Middle frontal gyrus (tissue), 1 donor: ENCODE measurements around the gene SDR39U1.

ENCODE experiments used
- DNase-seq: peaks from one replicate; pipeline ENCODE4 v3.0.0-alpha.2; 2015; ENCODE audit warnings: low spot score; ENCODE audit errors: extremely low spot score

Gene SDR39U1

DNA sequence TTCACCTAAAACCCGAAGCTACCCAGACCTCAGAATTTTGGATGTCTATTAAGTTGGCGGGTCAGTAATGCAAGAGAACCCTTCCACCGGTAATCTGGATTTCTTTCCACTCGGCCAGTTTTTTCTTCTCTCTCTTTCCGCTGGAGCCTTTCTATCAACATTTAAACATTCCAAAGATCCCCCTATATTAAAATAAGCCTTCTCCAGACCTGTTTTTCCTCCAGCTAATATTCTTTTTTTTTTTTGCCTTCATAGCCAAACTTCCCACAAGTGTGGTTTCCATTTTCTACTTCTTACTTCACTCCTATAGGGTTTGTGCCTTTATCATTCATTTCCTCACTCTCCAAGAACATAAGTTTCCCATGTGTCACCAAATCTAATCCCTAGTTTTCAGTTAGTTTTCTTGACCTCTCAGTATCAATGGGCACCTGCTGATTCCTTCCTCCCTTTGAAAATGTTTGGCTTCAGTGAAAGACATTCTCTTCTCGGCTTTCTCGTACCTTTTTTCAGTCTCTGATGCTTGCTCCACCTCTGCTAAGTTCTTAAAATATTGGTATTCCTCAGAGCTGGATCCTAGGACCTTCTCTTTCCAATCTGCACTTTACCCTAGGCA, 583 bp upstream of the SDR39U1 start:
- no peak for DNase-seq

DNA sequence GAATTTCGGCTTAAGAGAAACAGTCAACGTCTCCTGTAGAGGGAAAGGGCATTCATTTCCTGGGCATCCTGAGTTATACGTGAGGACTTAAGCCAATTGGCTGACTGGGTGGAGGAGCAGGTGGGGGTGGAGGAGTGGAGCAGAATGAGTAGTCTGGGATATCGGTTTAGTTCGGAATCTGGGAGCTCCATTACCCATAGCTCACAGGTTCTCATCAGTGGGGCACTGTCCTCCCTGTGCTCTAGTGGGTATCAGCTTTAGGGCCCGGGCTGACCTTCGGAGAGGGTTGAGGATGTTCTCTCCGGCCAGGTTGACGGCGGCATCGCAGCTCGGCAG, 704 bp downstream of the SDR39U1 start:
- no peak for DNase-seq

DNA sequence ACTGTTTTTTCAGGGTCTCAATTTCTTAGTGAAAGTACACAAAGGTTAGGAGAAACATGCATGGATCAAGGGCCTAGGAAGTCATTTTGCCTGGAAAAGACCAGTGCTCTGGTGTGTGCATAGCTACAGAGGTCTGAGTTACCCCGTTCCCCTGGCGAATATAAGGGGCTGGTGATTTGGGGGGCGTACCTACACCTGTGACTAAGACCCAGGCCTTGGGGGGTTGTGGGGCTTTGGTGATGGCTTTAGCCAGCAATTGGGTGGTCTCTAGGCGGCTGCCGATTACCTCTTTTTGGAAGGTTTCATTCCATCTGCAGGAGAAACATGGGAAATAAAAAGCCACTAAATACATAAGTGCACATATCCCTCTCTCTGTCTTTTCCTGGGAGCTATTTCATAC, 1.1 kb downstream of the SDR39U1 start:
- no peak for DNase-seq

DNA sequence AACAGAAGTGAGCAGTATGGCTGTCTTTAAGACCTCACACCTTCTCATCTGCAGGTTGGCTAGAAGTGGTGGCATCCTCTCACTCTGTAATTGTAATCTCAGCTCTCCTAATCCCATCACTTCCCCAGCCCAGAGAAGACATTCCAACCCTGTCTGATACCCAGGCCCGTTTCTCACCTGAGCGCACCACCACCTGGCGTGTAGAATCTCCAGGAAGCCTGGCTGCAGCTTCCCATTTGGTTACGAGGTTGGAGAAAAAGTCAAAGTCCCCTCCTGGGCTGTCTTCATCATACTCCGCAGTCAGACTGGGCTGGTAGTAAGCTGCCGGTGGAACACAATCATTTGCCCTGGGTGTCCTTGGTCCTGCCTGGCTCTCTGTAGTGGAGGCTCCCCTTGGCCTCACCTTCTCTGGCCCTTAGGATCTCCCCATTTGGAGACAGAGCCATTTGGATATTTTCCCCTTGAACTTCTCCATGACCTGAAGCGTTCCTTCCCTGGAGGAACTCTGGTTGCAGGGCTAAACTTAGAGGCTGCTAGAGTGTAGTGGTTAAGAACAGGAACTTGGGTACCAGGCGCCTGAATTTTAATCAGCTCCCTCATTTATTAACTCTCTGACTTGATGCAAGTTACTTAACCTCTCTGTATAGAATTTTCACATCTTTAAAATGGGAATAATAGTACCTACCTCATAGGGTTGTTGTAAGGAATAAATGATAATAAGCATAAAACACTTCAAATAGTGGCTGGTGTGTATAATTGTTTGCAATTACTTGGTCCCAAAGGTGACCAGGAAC, 1.8 kb downstream of the SDR39U1 start:
- no peak for DNase-seq

DNA sequence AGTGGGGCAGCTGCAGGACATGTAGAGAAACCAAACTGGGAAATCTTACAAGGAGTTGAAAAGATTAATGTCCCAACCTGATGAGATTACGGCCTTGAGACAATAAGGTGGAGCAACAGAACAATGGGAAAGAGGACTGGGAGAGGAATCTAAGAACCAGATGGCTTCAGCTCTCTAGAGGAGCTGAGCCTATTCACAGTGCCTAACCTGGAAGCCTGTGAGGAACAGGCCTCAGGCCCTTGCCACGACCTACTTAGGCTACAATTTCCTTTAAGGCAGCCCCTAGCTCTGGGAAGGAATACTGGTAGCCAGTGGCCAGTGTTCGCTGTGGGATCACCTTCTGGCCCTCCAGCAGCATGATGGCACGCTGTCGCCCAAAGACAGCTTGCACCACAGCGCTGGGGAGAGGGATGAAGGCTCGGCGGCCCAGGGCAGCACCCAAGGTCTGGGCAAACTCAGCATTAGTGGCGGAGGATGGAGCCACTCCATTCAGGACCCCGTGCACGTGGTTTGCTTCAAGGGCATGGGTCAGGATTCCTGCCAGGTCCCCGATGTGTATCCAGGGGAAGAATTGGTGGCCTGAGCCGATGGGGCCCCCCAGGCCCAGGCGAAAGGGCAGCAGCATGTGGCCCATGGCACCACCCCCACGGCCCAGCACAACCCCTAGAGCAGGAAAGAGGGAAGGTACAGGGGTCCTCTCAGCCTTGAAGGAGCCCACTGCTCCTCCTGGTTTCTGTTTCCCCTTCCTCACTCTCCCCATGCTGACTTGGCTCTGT, 2.6 kb downstream of the SDR39U1 start:
- no peak for DNase-seq

DNA sequence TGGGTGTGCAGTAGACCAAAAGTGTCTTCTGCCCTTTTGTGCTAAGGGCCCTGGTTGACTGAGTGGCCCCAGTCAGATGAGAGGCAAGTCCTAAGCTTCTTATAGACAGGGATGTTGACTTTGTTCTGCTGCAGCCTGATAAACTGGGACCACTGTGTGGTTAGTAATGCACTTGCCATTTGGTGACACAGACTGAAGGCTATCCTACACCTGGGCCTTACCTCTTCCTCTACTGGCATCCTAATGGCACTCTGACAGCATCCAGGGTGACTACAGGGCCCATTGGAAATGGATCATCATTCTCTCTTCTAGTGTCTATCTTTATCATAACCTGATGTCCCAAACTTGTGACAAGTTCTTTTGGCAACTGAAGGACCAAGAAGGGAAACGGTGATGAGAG, 3.3 kb downstream of the SDR39U1 start:
- no peak for DNase-seq

DNA sequence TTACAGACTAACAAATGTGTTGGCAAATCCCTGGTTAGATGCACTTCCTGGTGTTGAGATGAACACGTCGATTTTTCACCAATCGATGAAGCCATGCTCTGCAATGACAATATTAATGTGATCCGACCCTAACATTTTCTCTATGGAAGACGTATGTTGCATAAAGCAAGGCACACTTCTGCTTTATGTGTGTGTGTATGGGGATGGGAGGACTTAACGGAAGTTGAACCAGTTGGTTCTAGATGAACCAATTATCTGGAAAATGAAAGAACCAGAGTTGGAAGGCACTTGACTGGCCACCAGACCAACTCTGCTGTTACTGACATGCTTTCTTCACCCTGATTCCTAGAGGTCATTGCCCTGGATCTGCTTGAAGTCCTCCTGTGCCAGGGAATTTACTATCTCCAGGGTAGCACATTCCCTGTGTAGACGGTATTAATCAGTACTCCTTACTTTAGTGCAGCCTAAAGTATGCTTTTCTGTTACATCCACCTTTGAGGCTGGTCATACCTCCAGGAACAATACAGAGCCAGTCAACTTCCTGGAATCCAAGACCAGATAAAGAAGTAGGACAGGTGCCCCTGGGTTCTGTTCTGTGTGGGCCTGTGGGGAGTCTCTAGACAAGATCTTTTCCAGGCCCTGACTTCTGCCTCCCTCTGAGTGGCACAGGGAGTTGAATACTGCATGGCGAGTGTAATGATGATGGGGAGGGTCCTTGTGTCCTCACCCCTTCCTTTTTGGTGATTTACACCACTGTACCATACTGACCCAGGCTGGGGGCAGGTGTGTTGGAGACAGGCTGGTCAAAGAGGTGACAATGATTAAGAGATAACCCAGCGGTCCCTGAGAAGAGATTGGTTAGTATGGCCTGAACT, 4.1 kb downstream of the SDR39U1 start:
- no peak for DNase-seq

DNA sequence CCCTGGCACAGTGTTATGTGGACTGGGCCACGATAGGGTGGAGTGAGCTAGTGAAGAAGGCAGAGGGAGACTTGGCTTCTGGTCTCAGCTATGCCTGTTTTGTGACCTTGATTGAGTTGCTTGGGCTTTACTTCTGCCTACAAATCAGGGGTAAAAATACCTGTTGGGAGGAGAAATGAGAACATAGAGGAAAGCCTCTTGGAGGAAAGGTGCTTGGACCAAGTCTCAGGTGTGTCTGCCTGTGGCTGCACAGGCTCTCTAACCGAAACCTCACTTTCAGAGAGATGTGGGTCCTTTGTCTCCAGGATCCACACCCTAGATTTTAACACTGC, 4.9 kb downstream of the SDR39U1 start:
- no peak for DNase-seq

DNA sequence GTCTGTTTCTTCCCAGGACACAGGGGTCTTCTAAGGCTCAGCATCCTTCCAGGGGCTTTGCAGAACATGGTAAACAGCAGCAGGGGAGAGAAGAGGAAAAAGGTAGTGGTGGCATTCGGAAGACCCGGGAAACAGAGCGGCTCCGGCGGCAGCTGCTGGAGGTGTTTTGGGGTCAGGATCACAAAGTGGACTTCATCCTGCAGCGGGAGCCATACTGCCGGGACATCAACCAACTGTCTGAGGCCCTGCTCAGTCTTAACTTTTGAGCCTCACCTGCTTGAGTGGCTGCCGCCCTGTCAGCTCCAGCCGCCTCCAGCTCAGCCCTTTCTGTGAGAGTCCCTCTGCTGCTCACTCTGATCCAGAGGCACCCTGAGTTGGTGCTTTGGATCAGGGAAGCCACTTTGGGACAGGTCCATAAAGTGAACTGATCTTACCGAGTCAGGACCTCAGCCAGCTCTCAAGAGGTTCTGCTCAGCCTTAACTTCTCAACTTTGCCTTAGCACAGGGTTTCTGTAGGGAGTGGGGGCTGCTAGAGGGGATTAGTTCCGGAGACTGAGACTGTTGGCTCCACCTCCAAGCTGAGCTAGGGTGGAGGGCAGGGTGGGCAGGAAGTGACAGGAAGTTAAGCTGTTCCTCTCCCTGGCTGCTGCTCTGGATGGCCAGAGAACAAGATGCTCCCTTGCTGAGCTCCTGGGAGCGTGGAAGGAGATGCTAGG, 5.4 kb downstream of the SDR39U1 start:
- DNase-seq, result no peak

DNA sequence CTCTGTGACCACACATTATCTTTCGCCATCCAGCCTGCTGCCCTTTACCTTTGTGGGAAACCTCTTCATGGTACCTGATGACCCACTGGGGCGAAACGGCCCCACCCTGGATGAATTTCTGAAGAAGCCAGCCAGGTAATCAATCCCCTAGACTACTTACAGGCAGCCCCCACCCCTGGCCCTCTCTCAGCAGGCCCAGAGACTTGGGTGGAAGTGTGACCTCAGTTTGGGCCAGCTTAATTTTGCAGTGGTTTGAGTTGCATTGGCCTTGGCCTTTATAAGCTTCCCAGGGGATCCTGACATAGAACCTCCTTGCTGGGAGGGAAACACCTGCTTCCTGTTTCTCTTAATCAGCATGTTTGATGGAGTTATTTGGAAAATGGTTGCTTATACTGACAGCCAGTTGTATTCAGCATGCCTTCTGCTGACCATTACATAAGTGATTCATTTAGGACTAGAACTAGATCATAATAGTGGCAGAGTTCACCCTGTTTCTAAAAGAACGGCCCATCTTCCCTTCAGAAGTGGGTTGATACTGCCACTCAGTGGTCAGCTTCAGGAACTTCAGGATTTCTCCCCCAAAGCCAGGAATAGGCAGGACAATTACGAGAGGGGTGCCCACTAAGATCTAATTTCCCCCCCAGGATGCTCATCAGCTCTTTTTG, 6.1 kb downstream of the SDR39U1 start:
- DNase-seq, result peak; percentile 52

DNA sequence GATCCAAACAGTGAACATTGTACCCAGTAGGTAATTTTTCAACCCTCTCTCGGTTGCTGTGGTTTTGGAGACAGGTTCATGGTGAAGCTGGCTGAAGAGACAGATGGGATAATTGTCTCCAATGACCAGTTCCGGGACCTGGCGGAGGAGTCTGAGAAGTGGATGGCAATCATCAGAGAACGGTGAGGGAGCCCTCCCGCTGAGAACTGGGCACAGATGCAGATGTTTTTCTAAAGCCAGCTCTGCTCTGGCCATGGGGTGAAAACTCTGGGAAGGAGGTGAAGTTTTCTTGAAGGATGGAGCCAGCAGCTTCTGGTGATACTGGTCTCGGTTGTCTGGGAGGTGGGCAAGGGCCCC, 6.6 kb downstream of the SDR39U1 start:
- no peak for DNase-seq

DNA sequence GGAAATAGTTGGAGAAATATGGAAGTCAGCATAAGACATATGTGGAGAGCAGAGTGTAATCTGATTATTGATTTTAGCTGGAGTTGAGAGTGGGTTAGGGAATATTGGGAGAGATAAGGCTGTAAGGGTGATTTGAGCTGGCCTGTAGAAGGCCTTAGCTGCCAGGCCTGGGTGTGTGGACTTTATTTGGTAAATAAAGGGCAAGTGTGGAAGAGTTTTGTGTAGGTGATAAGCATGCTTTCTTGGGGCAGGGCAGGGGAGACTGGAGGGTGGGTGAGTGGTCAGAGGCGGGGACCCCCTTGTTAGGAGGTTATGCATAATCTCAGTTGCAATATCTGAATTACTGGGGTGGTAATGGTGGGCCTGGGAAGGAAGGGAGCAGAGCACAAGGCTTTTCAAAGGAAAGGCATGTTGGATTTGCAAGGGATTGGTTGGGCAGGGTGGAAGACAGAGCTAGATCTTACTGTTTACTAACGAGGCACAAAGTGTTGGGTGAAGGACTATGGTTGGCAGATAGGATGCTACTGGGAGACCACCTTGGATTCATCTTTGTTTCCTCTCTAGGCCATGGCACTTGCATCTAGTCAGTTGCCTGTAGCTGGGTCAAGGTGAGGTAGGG, 7.3 kb downstream of the SDR39U1 start:
- DNase-seq, result no peak

DNA sequence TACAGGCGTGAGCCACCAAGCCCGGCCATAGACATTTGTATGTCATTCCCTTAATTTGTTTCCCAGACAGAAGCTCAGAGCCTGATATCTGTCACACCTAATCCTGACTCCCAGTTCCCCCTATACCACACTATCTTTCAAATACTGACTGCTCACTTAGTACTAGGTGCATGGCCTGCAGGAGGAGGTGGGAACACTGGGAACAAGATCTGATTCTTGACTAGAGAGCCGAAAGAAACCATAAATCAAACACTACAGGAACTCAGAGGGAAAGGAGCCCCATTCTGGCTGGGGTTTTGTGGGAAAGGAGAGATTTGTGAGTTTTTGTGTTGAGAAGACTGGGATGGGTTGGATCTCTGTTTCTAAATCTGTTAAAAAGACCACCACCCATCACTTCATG, 7.9 kb downstream of the SDR39U1 start:
- DNase-seq, result no peak

DNA sequence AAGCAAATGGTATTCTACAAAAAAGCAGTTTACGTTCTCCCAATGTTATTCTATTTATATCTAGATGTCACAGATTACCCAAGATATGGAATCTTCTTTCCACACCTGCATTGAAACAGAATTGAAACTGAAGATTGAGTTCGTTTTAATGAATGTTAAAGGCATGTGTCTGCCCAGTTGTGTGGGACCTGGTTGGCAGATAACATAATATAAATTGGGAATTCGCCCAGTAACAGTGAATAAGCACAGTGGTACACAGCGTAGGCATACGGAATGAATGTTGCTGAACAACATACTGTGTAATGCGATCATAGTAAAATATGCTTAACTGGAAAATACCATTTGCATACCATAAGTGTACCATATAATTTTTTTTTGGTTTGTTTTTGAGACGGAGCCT, 8.5 kb downstream of the SDR39U1 start:
- no peak for DNase-seq

DNA sequence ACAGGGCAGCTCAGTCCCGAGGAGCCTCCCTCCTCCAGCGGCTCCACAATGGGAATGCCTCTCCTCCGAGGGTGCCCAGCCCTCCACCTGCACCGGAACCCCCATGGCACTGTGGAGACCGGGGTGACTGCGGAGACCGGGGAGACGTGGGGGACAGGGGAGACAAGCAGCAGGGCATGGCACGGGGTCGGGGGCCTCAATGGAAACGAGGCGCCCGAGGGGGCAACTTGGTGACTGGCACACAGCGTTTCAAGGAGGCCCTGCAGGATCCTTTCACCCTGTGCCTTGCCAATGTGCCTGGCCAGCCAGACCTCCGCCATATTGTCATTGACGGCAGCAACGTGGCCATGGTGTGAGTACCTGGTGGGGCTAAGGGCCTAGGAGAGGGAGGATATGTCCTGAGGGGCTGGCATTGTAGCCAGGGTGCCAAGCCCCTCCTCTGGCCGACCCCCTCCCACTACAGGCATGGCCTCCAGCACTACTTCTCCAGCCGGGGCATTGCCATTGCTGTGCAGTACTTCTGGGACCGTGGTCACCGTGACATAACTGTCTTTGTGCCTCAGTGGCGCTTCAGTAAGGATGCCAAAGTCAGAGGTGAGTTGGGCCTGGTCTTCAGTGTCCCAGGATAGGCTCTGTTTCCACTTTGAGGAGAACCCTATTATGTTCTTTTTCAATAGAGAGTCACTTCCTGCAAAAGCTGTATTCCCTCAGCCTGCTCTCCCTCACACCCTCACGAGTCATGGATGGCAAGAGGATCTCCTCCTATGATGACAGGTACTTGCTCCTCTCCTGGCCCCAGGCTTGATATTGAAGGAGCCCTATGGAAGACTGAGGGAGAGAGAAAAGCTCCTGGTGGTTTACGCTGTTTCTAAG, 10.1 kb downstream of the SDR39U1 start:
- no peak for DNase-seq

DNA sequence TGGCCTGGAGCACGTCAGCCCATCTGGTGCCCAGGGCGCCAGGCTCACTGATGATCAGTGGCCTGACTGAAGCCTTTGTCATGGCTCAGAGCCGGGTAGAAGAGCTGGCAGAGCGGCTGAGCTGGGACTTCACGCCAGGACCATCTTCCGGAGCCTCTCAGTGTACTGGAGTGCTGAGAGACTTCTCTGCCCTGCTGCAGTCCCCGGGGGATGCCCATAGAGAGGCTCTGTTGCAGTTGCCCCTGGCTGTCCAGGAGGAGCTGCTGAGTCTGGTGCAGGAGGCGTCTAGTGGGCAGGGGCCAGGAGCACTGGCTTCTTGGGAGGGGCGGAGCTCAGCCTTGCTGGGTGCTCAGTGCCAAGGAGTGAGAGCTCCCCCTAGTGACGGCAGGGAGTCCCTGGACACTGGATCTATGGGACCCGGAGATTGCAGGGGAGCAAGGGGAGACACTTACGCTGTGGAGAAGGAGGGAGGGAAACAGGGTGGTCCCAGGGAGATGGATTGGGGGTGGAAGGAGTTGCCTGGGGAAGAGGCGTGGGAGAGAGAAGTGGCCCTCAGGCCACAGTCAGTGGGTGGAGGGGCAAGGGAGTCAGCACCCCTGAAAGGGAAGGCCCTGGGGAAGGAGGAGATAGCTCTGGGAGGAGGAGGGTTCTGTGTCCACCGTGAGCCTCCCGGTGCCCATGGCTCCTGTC, 10.9 kb downstream of the SDR39U1 start:
- DNase-seq, result no peak

DNA sequence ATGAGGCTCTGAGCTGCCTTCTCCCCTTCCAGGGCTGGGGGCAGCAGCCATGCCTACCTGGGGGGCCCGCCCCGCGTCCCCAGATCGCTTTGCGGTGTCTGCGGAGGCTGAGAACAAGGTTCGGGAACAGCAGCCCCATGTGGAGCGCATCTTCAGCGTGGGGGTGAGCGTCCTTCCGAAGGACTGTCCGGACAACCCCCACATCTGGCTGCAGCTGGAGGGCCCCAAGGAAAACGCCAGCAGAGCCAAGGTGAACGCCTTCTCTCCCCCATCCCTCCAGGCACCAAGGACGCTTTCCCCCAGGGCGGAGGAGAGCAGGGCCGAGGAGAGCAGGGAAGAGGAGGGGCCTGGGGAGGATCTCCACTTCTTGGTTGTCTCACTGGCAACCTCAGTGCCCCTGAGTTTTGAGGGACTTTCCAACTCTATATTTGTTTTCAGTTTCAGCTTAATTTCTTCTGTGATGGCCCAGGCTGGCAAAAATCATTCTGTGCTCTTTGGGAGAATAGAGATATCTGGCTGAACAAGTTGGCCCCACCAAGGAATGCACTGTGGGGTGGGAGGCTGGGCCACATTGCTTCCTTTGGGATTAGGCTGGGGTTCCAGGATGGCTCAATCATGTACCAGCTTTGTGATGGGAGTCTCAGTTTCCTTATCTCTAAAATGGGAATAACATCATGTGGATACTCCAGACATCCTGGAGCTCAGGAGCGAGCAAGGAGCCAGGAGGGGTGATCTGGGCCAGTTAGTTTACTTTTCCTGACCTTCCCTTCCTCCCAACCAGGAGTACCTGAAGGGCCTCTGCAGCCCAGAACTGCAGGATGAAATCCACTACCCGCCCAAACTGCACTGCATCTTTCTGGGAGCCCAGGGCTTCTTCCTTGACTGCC, 11.7 kb downstream of the SDR39U1 start:
- no peak for DNase-seq
